Measurements from ENCODE around the gene SPC24. TPM values are rescaled to one million over a fixed set of nuclear protein-coding genes. Genes with fewer than 3 reads are reported as not detected.

Gene SPC24
- total RNA-seq, 4 donors from 2014 or later, result 1.8 to 21.8 (median 2.6) TPM

GRCh38 chr19:11191934-11192333, 36.4 kb upstream of the SPC24 start:
- no peaks in the 10 kb centered on the region for H3K9me3 ChIP-seq

GRCh38 chr19:11191273-11191755, 35.7 kb upstream of the SPC24 start:
- peak; percentile 68 to 78 for DNase-seq
- Histone ChIP-seq H3K36me3 (no peaks in the 10 kb centered on the region), H3K27ac (peak overlapping the region; percentile 98 to 99), H3K27me3 (no peaks in the 10 kb centered on the region), H3K4me3 (peak overlapping the region; percentile 1 to 4), H3K9me3 (no peaks in the 10 kb centered on the region), H3K4me1 (peaks cover 18 to 20% of the 10 kb centered on the region in 2 donors)
- intact Hi-C loops (cut with DNase I; ENCODE audit: low total_unique reads), result no loop called here
- no peak for TF ChIP-seq CTCF (IDR thresholded peaks at IDR 0.05)
- peak in 1 of 2 donors; percentile 54 for TF ChIP-seq POLR2A (IDR thresholded peaks at IDR 0.05)

More at GRCh38 chr19:11191934-11192333, 36.4 kb upstream of the SPC24 start:
- intact Hi-C loops (cut with DNase I; ENCODE audit: low total_unique reads), result no loop called here
- Histone ChIP-seq H3K27ac (peak overlapping the region; percentile 98 to 99), H3K4me3 (no peak overlapping the region), H3K36me3 (no peaks in the 10 kb centered on the region), H3K27me3 (no peaks in the 10 kb centered on the region), H3K4me1 (peaks cover 15 to 20% of the 10 kb centered on the region in 2 donors)
- TF ChIP-seq CTCF (IDR thresholded peaks at IDR 0.05) (no peak), POLR2A (IDR thresholded peaks at IDR 0.05) (no peak)
- DNase-seq, result no peak

DNA sequence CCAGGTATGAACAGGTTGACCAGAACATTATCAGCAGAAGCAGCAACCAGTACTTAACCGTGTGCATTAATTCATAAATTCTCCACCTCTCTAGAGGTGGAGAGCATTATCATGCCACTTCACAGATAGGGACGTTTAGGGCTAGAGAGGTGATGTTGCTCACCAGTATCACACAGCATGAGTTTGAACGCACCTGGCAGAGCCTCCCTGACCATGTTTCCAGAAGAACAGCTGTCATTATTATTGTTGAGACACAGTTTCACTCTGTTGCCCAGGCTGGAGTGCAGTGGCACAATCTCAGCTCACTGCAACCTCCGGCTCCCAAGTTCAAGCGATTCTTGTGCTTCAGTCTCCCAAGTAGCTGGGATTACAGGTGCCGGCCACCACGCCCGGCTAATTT, 34.9 kb upstream of the SPC24 start:
- Histone ChIP-seq H3K27me3 (no peaks in the 10 kb centered on the region), H3K27ac (peak overlapping the region; percentile 98 to 99), H3K4me1 (peaks cover 19 to 22% of the 10 kb centered on the region in 2 donors), H3K36me3 (no peaks in the 10 kb centered on the region), H3K4me3 (peak overlapping the region; percentile 1 to 4), H3K9me3 (no peaks in the 10 kb centered on the region)
- no peak for DNase-seq
- no peak for TF ChIP-seq POLR2A (IDR thresholded peaks at IDR 0.05)
- no peak for TF ChIP-seq CTCF (IDR thresholded peaks at IDR 0.05)
- intact Hi-C loops (cut with DNase I; ENCODE audit: low total_unique reads), result no loop called here

DNA sequence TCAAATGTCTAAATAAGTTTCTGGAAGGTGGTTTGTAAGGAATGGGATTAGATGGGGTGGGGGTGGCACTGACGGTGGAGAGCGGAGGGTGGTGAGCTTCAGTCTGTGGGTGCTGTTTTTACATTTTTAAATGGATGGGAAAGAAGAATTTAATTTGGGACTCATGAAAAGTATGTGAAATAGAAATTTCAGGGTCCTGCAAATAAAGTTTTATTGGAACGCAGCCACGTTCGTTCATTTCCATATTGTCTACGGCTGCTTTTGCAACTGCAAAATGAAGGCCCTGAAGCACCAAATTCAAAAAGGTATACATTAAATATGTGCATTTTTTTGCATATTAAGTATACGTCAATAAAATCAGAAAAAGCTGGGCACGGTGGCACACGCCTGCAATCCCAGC, 31.9 kb upstream of the SPC24 start:
- Histone ChIP-seq H3K4me1 (peaks cover 12 to 23% of the 10 kb centered on the region in 2 donors), H3K9me3 (no peaks in the 10 kb centered on the region), H3K36me3 (no peaks in the 10 kb centered on the region), H3K27me3 (no peaks in the 10 kb centered on the region), H3K27ac (peak overlapping the region; percentile 98 to 99), H3K4me3 (no peak overlapping the region)
- intact Hi-C loops (cut with DNase I; ENCODE audit: low total_unique reads), result no loop called here
- TF ChIP-seq POLR2A (IDR thresholded peaks at IDR 0.05), result no peak
- no peak for TF ChIP-seq CTCF (IDR thresholded peaks at IDR 0.05)
- no peak for DNase-seq

DNA sequence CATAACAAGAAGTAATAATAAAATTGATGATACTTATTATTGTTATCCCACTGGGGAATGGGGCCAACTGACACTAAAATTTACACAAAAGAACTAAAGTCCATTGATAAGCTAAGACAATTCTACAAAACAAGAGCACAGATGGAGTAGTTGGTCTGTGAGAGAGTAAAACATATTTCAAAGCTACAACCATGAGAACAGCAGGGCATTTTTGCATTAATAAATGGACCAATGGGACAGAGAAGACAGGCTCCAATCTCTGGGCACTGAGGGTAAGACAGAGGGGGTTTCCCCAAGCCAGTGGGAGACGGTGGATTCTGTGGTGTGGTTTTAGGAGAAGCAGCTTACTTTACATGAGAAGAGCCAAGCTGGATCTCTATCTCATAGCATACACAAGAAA, 27.4 kb upstream of the SPC24 start:
- Histone ChIP-seq H3K27me3 (no peaks in the 10 kb centered on the region), H3K4me3 (no peak overlapping the region), H3K36me3 (no peaks in the 10 kb centered on the region), H3K27ac (peak overlapping the region; percentile 98 to 99), H3K9me3 (no peaks in the 10 kb centered on the region), H3K4me1 (peaks cover 11 to 31% of the 10 kb centered on the region in 2 donors)
- DNase-seq, result no peak
- intact Hi-C loops (cut with DNase I; ENCODE audit: low total_unique reads), result no loop called here
- TF ChIP-seq POLR2A (IDR thresholded peaks at IDR 0.05) (no peak), CTCF (IDR thresholded peaks at IDR 0.05) (no peak)
